ENCODE results near the gene RERE. TPM values are rescaled to one million over a fixed set of nuclear protein-coding genes. Genes with fewer than 3 reads are reported as not detected.

Gene RERE
- total and polyA plus RNA-seq, 2 experiments from 2014 or later, result 148 to 170 TPM

DNA sequence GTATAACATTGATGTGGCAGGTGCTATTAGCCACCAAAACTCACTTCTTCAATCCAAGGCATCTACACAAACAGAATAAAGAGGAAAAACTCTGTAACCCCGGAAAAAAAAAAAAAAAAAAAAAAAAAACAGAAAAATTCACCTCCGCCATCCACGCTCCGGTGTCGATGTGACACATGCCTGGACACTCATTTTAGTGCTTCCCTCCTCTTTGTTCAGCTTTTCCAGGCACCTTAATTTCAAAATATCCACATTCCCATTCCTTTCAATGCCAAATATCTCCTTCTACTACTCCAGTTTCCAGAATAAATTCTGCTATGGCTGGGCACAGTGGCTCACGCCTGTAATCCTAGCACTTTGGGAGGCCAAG lies 5.8 kb upstream of the RERE start:
- Mint-ChIP-seq H3K36me3 (ENCODE audit: low read depth) (no peaks in the 10 kb centered on the region), H3K4me1 (peaks cover 29% of the 10 kb centered on the region), H3K27ac (no peak overlapping the region; the same call in 1 of the 2 replicates), H3K4me3 (no peak overlapping the region), H3K9me3 (no peaks in the 10 kb centered on the region), H3K27me3 (ENCODE audit: insufficient read depth, low read depth, poor library complexity) (peaks cover 2% of the 10 kb centered on the region)
- DNase-seq (ENCODE audit: low spot score) (no peak), ATAC-seq (no peak)
- peak overlapping the region; percentile 67; the same call in 1 of the 2 replicates for H3K27ac ChIP-seq (ENCODE audit: low read depth)
- no peaks in the 10 kb centered on the region for H3K27me3 ChIP-seq (ENCODE audit: insufficient read depth)
- H2AFZ ChIP-seq, result no peak overlapping the region
- H3K36me3 ChIP-seq (ENCODE audit: insufficient read depth), result no peaks in the 10 kb centered on the region
- H3F3A ChIP-seq (replicated peaks; ENCODE audit: low read depth), result peaks cover 1% of the 10 kb centered on the region
- TF ChIP-seq, protein P1, sequence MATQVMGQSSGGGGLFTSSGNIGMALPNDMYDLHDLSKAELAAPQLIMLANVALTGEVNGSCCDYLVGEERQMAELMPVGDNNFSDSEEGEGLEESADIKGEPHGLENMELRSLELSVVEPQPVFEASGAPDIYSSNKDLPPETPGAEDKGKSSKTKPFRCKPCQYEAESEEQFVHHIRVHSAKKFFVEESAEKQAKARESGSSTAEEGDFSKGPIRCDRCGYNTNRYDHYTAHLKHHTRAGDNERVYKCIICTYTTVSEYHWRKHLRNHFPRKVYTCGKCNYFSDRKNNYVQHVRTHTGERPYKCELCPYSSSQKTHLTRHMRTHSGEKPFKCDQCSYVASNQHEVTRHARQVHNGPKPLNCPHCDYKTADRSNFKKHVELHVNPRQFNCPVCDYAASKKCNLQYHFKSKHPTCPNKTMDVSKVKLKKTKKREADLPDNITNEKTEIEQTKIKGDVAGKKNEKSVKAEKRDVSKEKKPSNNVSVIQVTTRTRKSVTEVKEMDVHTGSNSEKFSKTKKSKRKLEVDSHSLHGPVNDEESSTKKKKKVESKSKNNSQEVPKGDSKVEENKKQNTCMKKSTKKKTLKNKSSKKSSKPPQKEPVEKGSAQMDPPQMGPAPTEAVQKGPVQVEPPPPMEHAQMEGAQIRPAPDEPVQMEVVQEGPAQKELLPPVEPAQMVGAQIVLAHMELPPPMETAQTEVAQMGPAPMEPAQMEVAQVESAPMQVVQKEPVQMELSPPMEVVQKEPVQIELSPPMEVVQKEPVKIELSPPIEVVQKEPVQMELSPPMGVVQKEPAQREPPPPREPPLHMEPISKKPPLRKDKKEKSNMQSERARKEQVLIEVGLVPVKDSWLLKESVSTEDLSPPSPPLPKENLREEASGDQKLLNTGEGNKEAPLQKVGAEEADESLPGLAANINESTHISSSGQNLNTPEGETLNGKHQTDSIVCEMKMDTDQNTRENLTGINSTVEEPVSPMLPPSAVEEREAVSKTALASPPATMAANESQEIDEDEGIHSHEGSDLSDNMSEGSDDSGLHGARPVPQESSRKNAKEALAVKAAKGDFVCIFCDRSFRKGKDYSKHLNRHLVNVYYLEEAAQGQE (IDR thresholded peaks at IDR 0.05; ENCODE audit: unreplicated experiment), result no peak
- no peak for TF ChIP-seq POLR2AphosphoS5 (IDR thresholded peaks at IDR 0.05; ENCODE audit: low read depth)
- H3K4me2 ChIP-seq, result no peak overlapping the region
- no peak overlapping the region for H3K4me3 ChIP-seq
- H3K79me2 ChIP-seq (replicated peaks; ENCODE audit: insufficient read depth), result no peaks in the 10 kb centered on the region
- no peaks in the 10 kb centered on the region for H4K20me1 ChIP-seq (replicated peaks; ENCODE audit: insufficient read depth)
- peaks cover 23% of the 10 kb centered on the region for H3K4me1 ChIP-seq (ENCODE audit: insufficient read depth)
- H3K9me2 ChIP-seq (ENCODE audit: insufficient read depth), result no peaks in the 10 kb centered on the region

DNA sequence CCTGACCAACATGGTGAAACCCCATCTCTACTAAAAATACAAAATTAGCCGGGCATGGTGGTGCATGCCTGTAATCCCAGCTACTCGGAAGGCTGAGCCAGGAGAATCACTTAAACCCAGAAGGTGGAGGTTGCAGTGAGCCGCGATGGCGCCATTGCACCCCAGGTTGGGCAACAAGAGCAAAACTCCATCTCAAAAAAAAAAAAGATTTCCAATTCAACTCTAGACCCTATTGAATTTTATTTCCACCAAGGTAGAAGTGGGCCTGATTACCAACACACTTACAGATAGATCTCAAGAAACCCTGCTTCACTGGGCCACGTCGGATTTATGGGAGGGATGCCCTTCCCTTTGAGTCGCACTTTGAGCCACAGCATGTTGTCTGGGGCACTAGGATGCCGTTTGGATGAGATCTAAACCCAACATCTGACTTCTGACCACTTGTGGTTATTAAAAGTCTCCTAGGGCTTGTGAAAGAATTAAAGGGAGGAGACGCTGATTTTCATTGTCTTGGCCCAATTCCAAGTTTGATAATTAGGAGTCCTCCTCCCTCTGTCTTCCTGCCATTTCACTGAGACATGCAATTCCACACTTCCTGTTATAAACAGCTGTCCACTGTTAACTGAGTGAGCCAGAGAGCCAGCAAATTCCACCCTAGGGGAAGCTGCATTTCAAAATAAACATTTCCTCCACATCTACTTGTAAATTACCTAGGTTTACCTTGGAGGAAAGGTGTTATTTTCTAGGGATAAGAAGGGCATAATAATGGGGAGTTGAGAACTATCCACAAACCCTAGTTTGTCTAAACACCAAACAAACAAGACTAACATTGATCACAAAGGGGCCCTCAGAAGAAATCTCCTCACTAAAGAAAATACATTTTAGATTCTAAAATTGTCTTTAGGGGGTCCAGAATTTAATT lies 5.2 kb upstream of the RERE start:
- H3K36me3 Mint-ChIP-seq (ENCODE audit: low read depth), result no peaks in the 10 kb centered on the region
- Histone ChIP-seq H3K9me2 (ENCODE audit: insufficient read depth) (no peaks in the 10 kb centered on the region), H3K4me1 (ENCODE audit: insufficient read depth) (peaks cover 23% of the 10 kb centered on the region), H3K27ac (ENCODE audit: low read depth) (peak overlapping the region; percentile 67; the same call in 1 of the 2 replicates), H3K36me3 (ENCODE audit: insufficient read depth) (no peaks in the 10 kb centered on the region), H3K27me3 (ENCODE audit: insufficient read depth) (no peaks in the 10 kb centered on the region), H3K79me2 (replicated peaks; ENCODE audit: insufficient read depth) (no peaks in the 10 kb centered on the region), H3F3A (replicated peaks; ENCODE audit: low read depth) (peaks cover 5% of the 10 kb centered on the region), H2AFZ (peak overlapping the region; percentile 91), H4K20me1 (replicated peaks; ENCODE audit: insufficient read depth) (no peaks in the 10 kb centered on the region), H3K4me2 (no peak overlapping the region), H3K4me3 (no peak overlapping the region)
- no peaks in the 10 kb centered on the region for H3K9me3 Mint-ChIP-seq
- H3K4me1 Mint-ChIP-seq, result peaks cover 32% of the 10 kb centered on the region
- H3K4me3 Mint-ChIP-seq, result no peak overlapping the region
- DNase-seq (ENCODE audit: low spot score) (no peak), ATAC-seq (no peak)
- H3K27ac Mint-ChIP-seq, result peak overlapping the region; percentile 58
- no peaks in the 10 kb centered on the region for H3K27me3 Mint-ChIP-seq (ENCODE audit: insufficient read depth, low read depth, poor library complexity)
- TF ChIP-seq, protein P2, sequence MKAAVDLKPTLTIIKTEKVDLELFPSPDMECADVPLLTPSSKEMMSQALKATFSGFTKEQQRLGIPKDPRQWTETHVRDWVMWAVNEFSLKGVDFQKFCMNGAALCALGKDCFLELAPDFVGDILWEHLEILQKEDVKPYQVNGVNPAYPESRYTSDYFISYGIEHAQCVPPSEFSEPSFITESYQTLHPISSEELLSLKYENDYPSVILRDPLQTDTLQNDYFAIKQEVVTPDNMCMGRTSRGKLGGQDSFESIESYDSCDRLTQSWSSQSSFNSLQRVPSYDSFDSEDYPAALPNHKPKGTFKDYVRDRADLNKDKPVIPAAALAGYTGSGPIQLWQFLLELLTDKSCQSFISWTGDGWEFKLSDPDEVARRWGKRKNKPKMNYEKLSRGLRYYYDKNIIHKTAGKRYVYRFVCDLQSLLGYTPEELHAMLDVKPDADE (IDR thresholded peaks at IDR 0.05), result no peak
- TF ChIP-seq, protein P1 (IDR thresholded peaks at IDR 0.05; ENCODE audit: unreplicated experiment), result no peak
- TF ChIP-seq, protein P3, sequence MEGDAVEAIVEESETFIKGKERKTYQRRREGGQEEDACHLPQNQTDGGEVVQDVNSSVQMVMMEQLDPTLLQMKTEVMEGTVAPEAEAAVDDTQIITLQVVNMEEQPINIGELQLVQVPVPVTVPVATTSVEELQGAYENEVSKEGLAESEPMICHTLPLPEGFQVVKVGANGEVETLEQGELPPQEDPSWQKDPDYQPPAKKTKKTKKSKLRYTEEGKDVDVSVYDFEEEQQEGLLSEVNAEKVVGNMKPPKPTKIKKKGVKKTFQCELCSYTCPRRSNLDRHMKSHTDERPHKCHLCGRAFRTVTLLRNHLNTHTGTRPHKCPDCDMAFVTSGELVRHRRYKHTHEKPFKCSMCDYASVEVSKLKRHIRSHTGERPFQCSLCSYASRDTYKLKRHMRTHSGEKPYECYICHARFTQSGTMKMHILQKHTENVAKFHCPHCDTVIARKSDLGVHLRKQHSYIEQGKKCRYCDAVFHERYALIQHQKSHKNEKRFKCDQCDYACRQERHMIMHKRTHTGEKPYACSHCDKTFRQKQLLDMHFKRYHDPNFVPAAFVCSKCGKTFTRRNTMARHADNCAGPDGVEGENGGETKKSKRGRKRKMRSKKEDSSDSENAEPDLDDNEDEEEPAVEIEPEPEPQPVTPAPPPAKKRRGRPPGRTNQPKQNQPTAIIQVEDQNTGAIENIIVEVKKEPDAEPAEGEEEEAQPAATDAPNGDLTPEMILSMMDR (conservative IDR thresholded peaks at IDR 0.05; ENCODE audit: low read depth in 2 of 2), result no peak
